Thyroid gland (tissue), 4 donors: ENCODE results near the gene TOM1L2. TPM values are rescaled to one million over a fixed set of nuclear protein-coding genes. Genes with fewer than 3 reads are reported as not detected.

Experiments
- DNase-seq, 2 donors: peaks; one replicate each; pipeline ENCODE4 v3.0.0-alpha.2; 2019
- H3K27ac ChIP-seq, 3 donors: fragments of 200-600 bp; sonication (generic); 1 replicate in 2 of 3; 2 replicates in 1 of 3; pipeline ENCODE4 v1.5.1; 2016 to 2019; ENCODE audit warnings: mild to moderate bottlenecking in 1 of 3, moderate library complexity in 1 of 3
- H3K27me3 ChIP-seq: fragments of 200-600 bp; sonication (generic); one replicate; pipeline ENCODE4 v1.5.1; 2019
- H3K36me3 ChIP-seq, 2 donors: fragments of 200-600 bp; sonication (generic); one replicate each; pipeline ENCODE4 v1.5.1; 2016 to 2019
- H3K4me1 ChIP-seq, 2 donors: fragments of 200-600 bp; sonication (generic); one replicate each; pipeline ENCODE4 v1.5.1; 2017 to 2019
- H3K4me3 ChIP-seq, 3 donors: fragments of 200-600 bp; sonication (generic); replicated peaks in 1 of 3; 1 replicate in 2 of 3; 2 replicates in 1 of 3; pipeline ENCODE4 v1.5.1; 2016; ENCODE audit warnings: mild to moderate bottlenecking in 1 of 3
- H3K9me3 ChIP-seq: fragments of 200-600 bp; sonication (generic); one replicate; pipeline ENCODE4 v1.5.1; 2017
- CTCF ChIP-seq, 6 experiments: fragments of 200-600 bp in 3 of 6; fragments of 450-650 bp in 3 of 6; sonication (generic) in 3 of 6; IDR thresholded peaks; one replicate each; pipeline ENCODE4 v1.5.1; 2016 to 2019; ENCODE audit warnings: antibody characterized with exemption in 6 of 6, mild to moderate bottlenecking in 2 of 6, inconsistent platforms in 1 of 6, moderate library complexity in 1 of 6
- POLR2A ChIP-seq, 2 donors: fragments of 450-650 bp; IDR thresholded peaks; one replicate each; pipeline ENCODE4 v1.6.1; 2017; ENCODE audit warnings: antibody characterized with exemption in 2 of 2, mild to moderate bottlenecking in 2 of 2, moderate library complexity in 1 of 2
- WGBS, 2 donors: methylation state at CpG; one replicate each; pipeline ENCODE4 v1.1.5; 2017; 5-methylcytosine and 5-hydroxymethylcytosine counted together
- intact Hi-C: fragments of 100-400 bp; cut with DNase I; formaldehyde crosslinking; loops from one replicate; pipeline ENCODE4 v1.15.1; 2023
- total RNA-seq, 4 donors: library from RNA; depleted of rRNA; stranded (reverse); fragments of >200 nt; gene quantifications; one replicate each; pipeline ENCODE4 v1.2.3, GENCODE V29; 2016

The TOM1L2 gene
- total RNA-seq, 4 donors from 2014 or later, result 138 to 881 (median 257) TPM

GRCh38 chr17:17976931-17977570, 4.9 kb upstream of the TOM1L2 start:
- WGBS, 2 donors, result 85 to 87% methylated on average over 9 to 10 of the region's 10 CpGs
- no peaks in the 10 kb centered on the region for H3K27me3 ChIP-seq
- TF ChIP-seq CTCF (IDR thresholded peaks at IDR 0.05), result no peak
- TF ChIP-seq POLR2A (IDR thresholded peaks at IDR 0.05), result no peak
- no peak overlapping the region for H3K27ac ChIP-seq
- intact Hi-C loops, result loop anchor here (10.0 kb wide), 2 partner anchors 58 to 72 kb away; partner anchors contain the start of genes ATPAF2 and GID4
- no peak overlapping the region for H3K4me3 ChIP-seq
- H3K4me1 ChIP-seq, result peaks cover 7 to 10% of the 10 kb centered on the region in 2 donors
- no peak for DNase-seq
- H3K9me3 ChIP-seq, result no peaks in the 10 kb centered on the region
- H3K36me3 ChIP-seq, result no peaks in the 10 kb centered on the region

GRCh38 chr17:17975436-17975835, 3.2 kb upstream of the TOM1L2 start:
- DNase-seq, result no peak
- TF ChIP-seq CTCF (IDR thresholded peaks at IDR 0.05), result no peak
- no peak for TF ChIP-seq POLR2A (IDR thresholded peaks at IDR 0.05)
- intact Hi-C loops, result loop anchor here (10.0 kb wide), 2 partner anchors 59 to 71 kb away; partner anchors contain the start of genes ATPAF2 and GID4
- peaks cover 12 to 16% of the 10 kb centered on the region in 2 donors for H3K4me1 ChIP-seq
- no peaks in the 10 kb centered on the region for H3K9me3 ChIP-seq
- no peak overlapping the region for H3K4me3 ChIP-seq
- no peaks in the 10 kb centered on the region for H3K27me3 ChIP-seq
- H3K36me3 ChIP-seq, result no peaks in the 10 kb centered on the region
- WGBS, 2 donors, result 85 to 88% methylated on average over 8 of the region's 8 CpGs
- H3K27ac ChIP-seq, result no peak overlapping the region

DNA sequence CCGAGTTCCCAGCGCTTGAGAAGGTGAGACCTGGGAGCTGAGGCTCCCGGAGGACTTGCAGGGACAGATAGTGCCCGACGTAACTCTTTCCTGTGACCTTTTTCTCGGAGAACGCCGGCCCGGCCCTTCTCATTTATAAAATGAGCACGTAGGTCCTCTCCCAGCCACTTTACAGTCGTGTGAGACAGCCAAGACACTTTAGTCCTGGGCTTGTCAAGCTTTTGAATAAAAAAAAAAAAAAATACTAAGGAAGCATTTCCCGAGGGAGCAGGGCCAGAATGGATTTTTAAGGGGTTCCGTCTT, 703 bp upstream of the TOM1L2 start:
- Histone ChIP-seq H3K4me1 (peaks cover 30 to 32% of the 10 kb centered on the region in 2 donors), H3K9me3 (no peaks in the 10 kb centered on the region), H3K27me3 (no peaks in the 10 kb centered on the region), H3K36me3 (no peaks in the 10 kb centered on the region), H3K4me3 (peak overlapping the region in 2 of 3 donors; percentile 23 to 34), H3K27ac (peak overlapping the region in 1 of 3 donors; percentile 33)
- whole genome bisulfite sequencing, 2 donors, result 1 to 3% methylated on average over 13 of the region's 13 CpGs
- no peak for TF ChIP-seq POLR2A (IDR thresholded peaks at IDR 0.05)
- no peak for TF ChIP-seq CTCF (IDR thresholded peaks at IDR 0.05)
- intact Hi-C loops, result loop anchor here (10.0 kb wide), 2 partner anchors 62 to 68 kb away; partner anchors contain the start of genes ATPAF2 and GID4
- DNase-seq, result no peak

GRCh38 chr17:17971431-17972125, 622 bp downstream of the TOM1L2 start:
- no peaks in the 10 kb centered on the region for H3K9me3 ChIP-seq
- 3 to 5% methylated on average over 9 to 19 of the region's 33 CpGs for WGBS, 2 donors
- peak overlapping the region; percentile 38 to 85 (median 79) for H3K4me3 ChIP-seq
- TF ChIP-seq POLR2A (IDR thresholded peaks at IDR 0.05) (no peak), CTCF (IDR thresholded peaks at IDR 0.05) (no peak)
- H3K36me3 ChIP-seq, result no peaks in the 10 kb centered on the region
- intact Hi-C loops, result loop anchor here (10.0 kb wide), 2 partner anchors 63 to 67 kb away; partner anchors contain the start of genes ATPAF2 and GID4
- H3K27me3 ChIP-seq, result no peaks in the 10 kb centered on the region
- peaks cover 34% of the 10 kb centered on the region in 2 donors for H3K4me1 ChIP-seq
- peak overlapping the region; percentile 60 to 86 (median 75) for H3K27ac ChIP-seq
- peak; percentile 55 to 64 for DNase-seq
